KMS-11 (cell line): ENCODE data around the gene APOBEC4.
"Not testable (repeated sequence)": the region's sequence is repeated elsewhere in the genome, so short reads cannot be mapped to it uniquely, and the experiment has no call there.

Source experiments
- H2AFZ ChIP-seq: fragments of 200-600 bp; sonication (generic); 2 replicates; pipeline ENCODE4 v1.6.1; 2016; ENCODE audit warnings: antibody characterized with exemption, mixed run types, low read depth
- H3K27ac ChIP-seq: fragments of 200-600 bp; sonication (generic); 2 replicates; pipeline ENCODE4 v1.6.1; 2016; ENCODE audit warnings: mild to moderate bottlenecking, mixed run types
- H3K27me3 ChIP-seq: fragments of 200-600 bp; sonication (generic); 2 replicates; pipeline ENCODE4 v1.6.1; 2017; ENCODE audit warnings: mild to moderate bottlenecking, low read depth, mixed run types, moderate library complexity; ENCODE audit not compliant: insufficient read depth
- H3K36me3 ChIP-seq: fragments of 200-600 bp; sonication (generic); 2 replicates; pipeline ENCODE4 v1.6.1; 2017; ENCODE audit warnings: mild to moderate bottlenecking, mixed run types; ENCODE audit not compliant: insufficient read depth
- H3K4me1 ChIP-seq: fragments of 200-600 bp; sonication (generic); 2 replicates; pipeline ENCODE4 v1.6.1; 2016; ENCODE audit warnings: mild to moderate bottlenecking, low read depth, mixed run types; ENCODE audit not compliant: poor library complexity, severe bottlenecking
- H3K4me2 ChIP-seq: fragments of 200-600 bp; sonication (generic); 2 replicates; pipeline ENCODE4 v1.7.0; 2016; ENCODE audit warnings: mild to moderate bottlenecking, mixed run types
- H3K4me3 ChIP-seq: fragments of 200-600 bp; sonication (generic); IDR thresholded peaks from 2 replicates; pipeline ENCODE4 v1.6.1; 2017; ENCODE audit warnings: low read depth, low read length, mixed read lengths; ENCODE audit not compliant: insufficient read depth
- H3K79me2 ChIP-seq: fragments of 200-600 bp; sonication (generic); 2 replicates; pipeline ENCODE4 v1.6.1; 2016; ENCODE audit warnings: low read depth, mixed run types; ENCODE audit not compliant: insufficient read depth
- H3K9ac ChIP-seq: fragments of 200-600 bp; sonication (generic); 2 replicates; pipeline ENCODE4 v1.6.1; 2016; ENCODE audit warnings: mild to moderate bottlenecking, mixed run types
- H4K20me1 ChIP-seq: fragments of 200-600 bp; sonication (generic); 2 replicates; pipeline ENCODE4 v1.6.1; 2016; ENCODE audit warnings: mild to moderate bottlenecking, mixed run types; ENCODE audit not compliant: insufficient read depth
- TF ChIP-seq, protein P1 (sequence below): fragments of 200-600 bp; sonication (generic); conservative IDR thresholded peaks from 2 replicates; pipeline ENCODE4 v1.6.1; 2017; ENCODE audit warnings: low read depth, mild to moderate bottlenecking, antibody characterized with exemption, low read length, moderate library complexity, mixed read lengths

The APOBEC4 gene

DNA sequence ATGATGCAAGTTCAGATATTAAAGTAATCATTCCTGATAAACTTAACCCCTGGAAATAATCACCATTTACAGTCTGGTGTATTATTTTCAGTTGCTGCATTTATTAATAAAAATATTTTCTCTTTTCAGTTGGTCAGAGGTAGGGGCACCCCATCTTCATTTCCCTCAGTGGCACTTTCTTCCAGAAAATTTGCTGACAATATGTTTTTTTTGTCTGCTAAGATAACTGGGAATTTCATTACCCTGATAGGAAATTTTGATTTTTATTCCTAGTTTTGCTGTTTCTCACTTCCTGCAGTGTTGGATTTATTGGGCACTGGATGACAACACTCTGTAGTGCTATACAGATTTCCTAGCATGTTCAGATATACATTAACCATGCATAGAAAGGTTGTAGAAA, 33.1 kb upstream of the APOBEC4 start:
- no peaks in the 10 kb centered on the region for H3K27me3 ChIP-seq
- H3K4me2 ChIP-seq = no peak overlapping the region
- no peak overlapping the region for H2AFZ ChIP-seq
- peaks cover 20% of the 10 kb centered on the region for H3K4me1 ChIP-seq
- no peak overlapping the region for H3K9ac ChIP-seq
- TF ChIP-seq, protein P1, sequence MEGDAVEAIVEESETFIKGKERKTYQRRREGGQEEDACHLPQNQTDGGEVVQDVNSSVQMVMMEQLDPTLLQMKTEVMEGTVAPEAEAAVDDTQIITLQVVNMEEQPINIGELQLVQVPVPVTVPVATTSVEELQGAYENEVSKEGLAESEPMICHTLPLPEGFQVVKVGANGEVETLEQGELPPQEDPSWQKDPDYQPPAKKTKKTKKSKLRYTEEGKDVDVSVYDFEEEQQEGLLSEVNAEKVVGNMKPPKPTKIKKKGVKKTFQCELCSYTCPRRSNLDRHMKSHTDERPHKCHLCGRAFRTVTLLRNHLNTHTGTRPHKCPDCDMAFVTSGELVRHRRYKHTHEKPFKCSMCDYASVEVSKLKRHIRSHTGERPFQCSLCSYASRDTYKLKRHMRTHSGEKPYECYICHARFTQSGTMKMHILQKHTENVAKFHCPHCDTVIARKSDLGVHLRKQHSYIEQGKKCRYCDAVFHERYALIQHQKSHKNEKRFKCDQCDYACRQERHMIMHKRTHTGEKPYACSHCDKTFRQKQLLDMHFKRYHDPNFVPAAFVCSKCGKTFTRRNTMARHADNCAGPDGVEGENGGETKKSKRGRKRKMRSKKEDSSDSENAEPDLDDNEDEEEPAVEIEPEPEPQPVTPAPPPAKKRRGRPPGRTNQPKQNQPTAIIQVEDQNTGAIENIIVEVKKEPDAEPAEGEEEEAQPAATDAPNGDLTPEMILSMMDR = no peak
- H3K36me3 ChIP-seq = no peaks in the 10 kb centered on the region
- no peak overlapping the region for H3K4me3 ChIP-seq
- no peaks in the 10 kb centered on the region for H4K20me1 ChIP-seq
- no peaks in the 10 kb centered on the region for H3K79me2 ChIP-seq
- H3K27ac ChIP-seq = no peak overlapping the region

- Histone ChIP-seq H3K9ac (no peak overlapping the region), H3K79me2 (no peaks in the 10 kb centered on the region), H3K4me2 (no peak overlapping the region), H4K20me1 (no peaks in the 10 kb centered on the region), H3K4me3 (no peak overlapping the region), H3K36me3 (no peaks in the 10 kb centered on the region), H3K27ac (no peak overlapping the region), H3K27me3 (no peaks in the 10 kb centered on the region), H3K4me1 (peaks cover 17% of the 10 kb centered on the region), H2AFZ (no peak overlapping the region)
- TF ChIP-seq, protein P1 = peak; percentile 95
These were observed 32.1 kb upstream of the APOBEC4 start for GRCh38 chr1:183685112-183685713.

DNA sequence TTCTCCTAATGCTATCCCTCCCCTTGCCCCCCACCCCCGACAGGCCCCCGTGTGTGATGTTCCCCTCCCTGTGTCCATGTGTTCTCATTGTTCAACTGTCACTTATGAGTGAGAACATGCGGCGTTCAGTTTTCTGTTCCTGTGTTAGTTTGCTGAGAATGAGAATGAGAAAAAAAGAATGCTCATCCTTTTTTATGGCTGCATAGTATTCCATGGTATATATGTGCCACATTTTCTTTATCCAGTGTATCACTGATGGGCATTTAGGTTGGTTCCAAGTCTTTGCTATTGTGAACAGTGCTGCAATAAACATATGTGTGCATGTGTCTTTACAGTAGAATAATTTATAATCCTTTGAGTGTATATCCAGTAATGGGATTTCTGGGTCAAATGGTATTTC, 26.2 kb upstream of the APOBEC4 start:
- H3K4me3 ChIP-seq, H3K4me1 ChIP-seq, H4K20me1 ChIP-seq, H3K9ac ChIP-seq, H3K4me2 ChIP-seq, H3K36me3 ChIP-seq, H3K27me3 ChIP-seq, H2AFZ ChIP-seq, H3K79me2 ChIP-seq, H3K27ac ChIP-seq: not testable (repeated sequence)

DNA sequence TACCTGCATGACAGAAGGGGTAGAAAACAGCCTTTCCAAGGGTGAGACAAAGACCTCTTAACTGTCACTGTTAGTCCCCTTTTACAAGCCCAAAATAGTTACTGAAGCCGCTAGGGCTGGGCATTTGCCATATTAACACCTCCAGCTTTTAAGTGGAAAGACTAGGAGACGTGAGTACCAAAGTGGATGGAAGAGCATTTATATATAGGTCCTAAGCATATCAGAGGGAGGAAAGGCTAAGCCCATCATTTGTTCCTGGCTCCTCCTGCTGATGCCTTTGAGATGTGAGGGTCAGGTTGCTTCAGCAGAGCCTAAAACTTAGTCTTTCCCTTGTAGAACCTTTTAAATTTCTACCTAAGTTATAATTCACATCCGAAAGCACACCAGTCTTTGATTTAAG, 25.7 kb upstream of the APOBEC4 start:
- Histone ChIP-seq H4K20me1 (no peaks in the 10 kb centered on the region), H3K27me3 (no peaks in the 10 kb centered on the region), H3K36me3 (no peaks in the 10 kb centered on the region), H3K9ac (no peak overlapping the region), H3K27ac (no peak overlapping the region), H3K4me1 (no peaks in the 10 kb centered on the region), H3K4me2 (no peak overlapping the region), H2AFZ (no peak overlapping the region), H3K79me2 (no peaks in the 10 kb centered on the region), H3K4me3 (no peak overlapping the region)
- TF ChIP-seq, protein P1 = no peak

DNA sequence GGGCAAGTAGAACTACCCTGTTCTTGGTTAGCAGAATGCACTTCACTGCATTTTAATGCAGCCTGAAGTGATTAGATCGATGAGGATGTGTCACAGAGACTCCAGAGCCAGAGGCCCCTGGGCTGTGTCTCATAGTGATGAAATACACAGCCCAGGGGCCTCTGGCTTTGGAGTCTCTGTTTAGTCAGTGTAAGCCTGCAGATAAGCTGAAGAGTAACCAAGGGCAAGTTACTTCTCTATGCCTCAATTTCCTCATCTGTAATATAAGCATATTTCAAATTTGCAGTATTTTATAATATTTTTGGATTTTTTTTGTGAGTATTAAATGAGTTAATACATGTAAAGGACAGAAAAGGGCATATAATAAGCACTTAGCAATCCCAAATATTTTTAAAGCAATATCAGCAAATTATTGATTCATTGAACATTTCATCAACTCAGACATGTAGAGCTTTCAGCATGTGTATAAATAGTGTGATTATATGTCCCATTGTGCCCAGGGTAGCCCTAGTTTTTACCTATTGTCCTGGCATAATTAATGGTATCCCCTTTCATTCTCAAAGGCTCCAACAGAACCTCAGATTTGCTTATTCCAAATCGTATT, 23.6 kb upstream of the APOBEC4 start:
- no peak overlapping the region for H3K4me3 ChIP-seq

More for the DNA sequence above, 23.6 kb upstream of the APOBEC4 start:
- H3K4me2 ChIP-seq = no peak overlapping the region
- H4K20me1 ChIP-seq = no peaks in the 10 kb centered on the region
- no peaks in the 10 kb centered on the region for H3K4me1 ChIP-seq
- H3K79me2 ChIP-seq = no peaks in the 10 kb centered on the region
- no peak overlapping the region for H3K9ac ChIP-seq
- H3K27ac ChIP-seq = no peak overlapping the region
- no peak overlapping the region for H2AFZ ChIP-seq
- H3K36me3 ChIP-seq = no peaks in the 10 kb centered on the region
- TF ChIP-seq, protein P1 = no peak
- no peaks in the 10 kb centered on the region for H3K27me3 ChIP-seq
